ENCODE results near the gene FAT4. TPM values are rescaled to one million over a fixed set of nuclear protein-coding genes. Genes with fewer than 3 reads are reported as not detected.

FAT4 gene, protein sequence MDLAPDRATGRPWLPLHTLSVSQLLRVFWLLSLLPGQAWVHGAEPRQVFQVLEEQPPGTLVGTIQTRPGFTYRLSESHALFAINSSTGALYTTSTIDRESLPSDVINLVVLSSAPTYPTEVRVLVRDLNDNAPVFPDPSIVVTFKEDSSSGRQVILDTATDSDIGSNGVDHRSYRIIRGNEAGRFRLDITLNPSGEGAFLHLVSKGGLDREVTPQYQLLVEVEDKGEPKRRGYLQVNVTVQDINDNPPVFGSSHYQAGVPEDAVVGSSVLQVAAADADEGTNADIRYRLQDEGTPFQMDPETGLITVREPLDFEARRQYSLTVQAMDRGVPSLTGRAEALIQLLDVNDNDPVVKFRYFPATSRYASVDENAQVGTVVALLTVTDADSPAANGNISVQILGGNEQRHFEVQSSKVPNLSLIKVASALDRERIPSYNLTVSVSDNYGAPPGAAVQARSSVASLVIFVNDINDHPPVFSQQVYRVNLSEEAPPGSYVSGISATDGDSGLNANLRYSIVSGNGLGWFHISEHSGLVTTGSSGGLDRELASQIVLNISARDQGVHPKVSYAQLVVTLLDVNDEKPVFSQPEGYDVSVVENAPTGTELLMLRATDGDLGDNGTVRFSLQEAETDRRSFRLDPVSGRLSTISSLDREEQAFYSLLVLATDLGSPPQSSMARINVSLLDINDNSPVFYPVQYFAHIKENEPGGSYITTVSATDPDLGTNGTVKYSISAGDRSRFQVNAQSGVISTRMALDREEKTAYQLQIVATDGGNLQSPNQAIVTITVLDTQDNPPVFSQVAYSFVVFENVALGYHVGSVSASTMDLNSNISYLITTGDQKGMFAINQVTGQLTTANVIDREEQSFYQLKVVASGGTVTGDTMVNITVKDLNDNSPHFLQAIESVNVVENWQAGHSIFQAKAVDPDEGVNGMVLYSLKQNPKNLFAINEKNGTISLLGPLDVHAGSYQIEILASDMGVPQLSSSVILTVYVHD (N-terminal part only)
- 0.16 and 0.25 TPM in 2 replicates for polyA plus RNA-seq (2013)

GRCh38 chr4:125314676-125315575, at the start of gene FAT4:
Gene FAT4 (plus strand): TSS chr4:125314955. CDS start chr4:125316412, 1,457 bp downstream.
- H3K23ac ChIP-seq (ENCODE audit: low read length), result no peak within 1 kb of the TSS
- WGBS (ENCODE audit: extremely low coverage, insufficient coverage, insufficient read length), result no CpG with 5 or more reads among the region's 68 CpGs
- H3K36me3 ChIP-seq (ENCODE audit: control insufficient read depth in 1 of 2, insufficient read depth in 2 of 2, low read length in 2 of 2), result no peaks in the 10 kb centered on the region
- no peak within 1 kb of the TSS for H2BK120ac ChIP-seq (ENCODE audit: insufficient read depth, low read length, poor library complexity)
- H3K79me2 ChIP-seq (ENCODE audit: control insufficient read depth, insufficient read depth, low read length, poor library complexity), result no peaks in the 10 kb centered on the region
- H3K27me3 ChIP-seq (ENCODE audit: insufficient read depth, low read length), result peaks cover 13% of the 10 kb centered on the region
- peak within 1 kb of the TSS; percentile 38 for H2AFZ ChIP-seq (ENCODE audit: insufficient read depth, low read length, poor library complexity)
- no peaks in the 10 kb centered on the region for H3K79me1 ChIP-seq (ENCODE audit: low read length)
- H4K8ac ChIP-seq (ENCODE audit: low read depth, low read length), result no peak within 1 kb of the TSS
- H2AK5ac ChIP-seq (ENCODE audit: low read length), result no peak within 1 kb of the TSS
- peak within 1 kb of the TSS; percentile 24 for H3K14ac ChIP-seq (ENCODE audit: low read length)
- no peak within 1 kb of the TSS for H2BK12ac ChIP-seq (ENCODE audit: low read length)
- H3K9me3 ChIP-seq (ENCODE audit: insufficient read depth, low read depth, low read length), result no peaks in the 10 kb centered on the region
- peak; percentile 66 to 68 for DNase-seq
- peak within 1 kb of the TSS; percentile 96 for H3K4me2 ChIP-seq (ENCODE audit: low read length)
- no peak within 1 kb of the TSS for H3K4ac ChIP-seq (ENCODE audit: low read depth, low read length)
- peak within 1 kb of the TSS; percentile 41 for H3K9ac ChIP-seq (ENCODE audit: low read length)
- H3K4me3 ChIP-seq (ENCODE audit: low read depth, low read length), result peak within 1 kb of the TSS; percentile 91
- H4K91ac ChIP-seq (ENCODE audit: low read depth, low read length), result no peak within 1 kb of the TSS
- H3K27ac ChIP-seq (ENCODE audit: low read depth, low read length), result no peak within 1 kb of the TSS
- H2BK5ac ChIP-seq (ENCODE audit: low read depth, low read length, poor library complexity), result no peak within 1 kb of the TSS
- peaks cover 7 to 14% of the 10 kb centered on the region in 2 experiments for H3K4me1 ChIP-seq (ENCODE audit: control insufficient read depth in 1 of 2, insufficient read depth in 2 of 2, low read length in 2 of 2)
- no peak within 1 kb of the TSS for H4K12ac ChIP-seq (ENCODE audit: low read depth, low read length)
- H3K18ac ChIP-seq (ENCODE audit: low read length), result no peak within 1 kb of the TSS

DNA sequence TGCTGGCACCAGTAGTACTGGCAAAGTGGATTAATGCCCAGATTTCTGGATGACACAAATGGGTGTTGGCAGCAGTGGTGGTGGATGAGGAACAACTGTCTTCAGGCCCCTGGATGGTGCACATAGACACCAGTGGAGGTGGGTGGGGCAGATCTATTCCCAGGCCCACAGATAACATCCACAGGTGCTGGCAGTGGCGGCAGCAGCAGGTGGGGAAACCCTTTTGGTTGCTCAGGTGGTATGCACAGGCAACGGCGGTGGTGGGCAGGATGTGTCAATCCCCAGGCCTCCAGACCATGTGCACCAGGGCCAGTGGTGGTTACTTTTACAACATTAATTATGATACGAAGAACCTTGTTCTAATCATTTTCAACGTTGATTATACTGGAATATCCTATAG, 48.9 kb upstream of the FAT4 start:
- Histone ChIP-seq H3K36me3 (ENCODE audit: control insufficient read depth in 1 of 2, insufficient read depth in 2 of 2, low read length in 2 of 2) (no peaks in the 10 kb centered on the region), H2BK120ac (ENCODE audit: insufficient read depth, low read length, poor library complexity) (no peak overlapping the region), H2AK5ac (ENCODE audit: low read length) (no peak overlapping the region), H4K8ac (ENCODE audit: low read depth, low read length) (no peak overlapping the region), H3K79me1 (ENCODE audit: low read length) (no peaks in the 10 kb centered on the region), H4K91ac (ENCODE audit: low read depth, low read length) (no peak overlapping the region), H3K79me2 (ENCODE audit: control insufficient read depth, insufficient read depth, low read length, poor library complexity) (no peaks in the 10 kb centered on the region), H3K27ac (ENCODE audit: low read depth, low read length) (no peak overlapping the region), H2BK5ac (ENCODE audit: low read depth, low read length, poor library complexity) (no peak overlapping the region), H3K14ac (ENCODE audit: low read length) (no peak overlapping the region), H2BK12ac (ENCODE audit: low read length) (no peak overlapping the region), H3K4me3 (ENCODE audit: low read depth, low read length) (no peak overlapping the region), H3K23ac (ENCODE audit: low read length) (no peak overlapping the region), H3K4me2 (ENCODE audit: low read length) (no peak overlapping the region), H3K18ac (ENCODE audit: low read length) (no peak overlapping the region), H3K4ac (ENCODE audit: low read depth, low read length) (no peak overlapping the region), H2AFZ (ENCODE audit: insufficient read depth, low read length, poor library complexity) (no peak overlapping the region), H4K12ac (ENCODE audit: low read depth, low read length) (no peak overlapping the region), H3K4me1 (ENCODE audit: control insufficient read depth in 1 of 2, insufficient read depth in 2 of 2, low read length in 2 of 2) (no peaks in the 10 kb centered on the region), H3K9ac (ENCODE audit: low read length) (no peak overlapping the region), H3K9me3 (ENCODE audit: insufficient read depth, low read depth, low read length) (no peaks in the 10 kb centered on the region), H3K27me3 (ENCODE audit: insufficient read depth, low read length) (no peaks in the 10 kb centered on the region)
- WGBS (ENCODE audit: extremely low coverage, insufficient coverage, insufficient read length), result no CpG with 5 or more reads among the region's 5 CpGs
- no peak for DNase-seq

GRCh38 chr4:125266901-125267604, 47.7 kb upstream of the FAT4 start:
- no peak overlapping the region for H3K23ac ChIP-seq (ENCODE audit: low read length)
- no peaks in the 10 kb centered on the region for H3K79me2 ChIP-seq (ENCODE audit: control insufficient read depth, insufficient read depth, low read length, poor library complexity)
- no peak overlapping the region for H4K8ac ChIP-seq (ENCODE audit: low read depth, low read length)
- H3K18ac ChIP-seq (ENCODE audit: low read length), result no peak overlapping the region
- H4K91ac ChIP-seq (ENCODE audit: low read depth, low read length), result no peak overlapping the region
- no peak overlapping the region for H3K9ac ChIP-seq (ENCODE audit: low read length)
- DNase-seq, result peak; percentile 24 to 87
- no peak overlapping the region for H2BK12ac ChIP-seq (ENCODE audit: low read length)
- no peak overlapping the region for H3K27ac ChIP-seq (ENCODE audit: low read depth, low read length)
- no peaks in the 10 kb centered on the region for H3K79me1 ChIP-seq (ENCODE audit: low read length)
- H3K4ac ChIP-seq (ENCODE audit: low read depth, low read length), result no peak overlapping the region
- H3K36me3 ChIP-seq (ENCODE audit: control insufficient read depth in 1 of 2, insufficient read depth in 2 of 2, low read length in 2 of 2), result no peaks in the 10 kb centered on the region
- no peak overlapping the region for H2BK5ac ChIP-seq (ENCODE audit: low read depth, low read length, poor library complexity)
- H3K4me2 ChIP-seq (ENCODE audit: low read length), result no peak overlapping the region
- no peak overlapping the region for H4K12ac ChIP-seq (ENCODE audit: low read depth, low read length)
- no peak overlapping the region for H2AK5ac ChIP-seq (ENCODE audit: low read length)
- WGBS (ENCODE audit: extremely low coverage, insufficient coverage, insufficient read length), result no CpG with 5 or more reads among the region's 7 CpGs
- no peaks in the 10 kb centered on the region for H3K4me1 ChIP-seq (ENCODE audit: control insufficient read depth in 1 of 2, insufficient read depth in 2 of 2, low read length in 2 of 2)
- H2AFZ ChIP-seq (ENCODE audit: insufficient read depth, low read length, poor library complexity), result no peak overlapping the region
- H3K27me3 ChIP-seq (ENCODE audit: insufficient read depth, low read length), result no peaks in the 10 kb centered on the region
- H3K4me3 ChIP-seq (ENCODE audit: low read depth, low read length), result no peak overlapping the region
- no peaks in the 10 kb centered on the region for H3K9me3 ChIP-seq (ENCODE audit: insufficient read depth, low read depth, low read length)
- no peak overlapping the region for H2BK120ac ChIP-seq (ENCODE audit: insufficient read depth, low read length, poor library complexity)
- no peak overlapping the region for H3K14ac ChIP-seq (ENCODE audit: low read length)

Measured in trophoblast cell (in vitro differentiated cells and primary cell).